ENCODE data around the gene NUDT8. TPM values are rescaled to one million over a fixed set of nuclear protein-coding genes. Genes with fewer than 3 reads are reported as not detected.

The NUDT8 gene
- total and polyA plus RNA-seq, 9 of the 15 experiments (the other 6 are each of a cell fraction or from before 2014, with no cell fraction given): 0.23 to 27.8 (median 5.0) TPM

DNA sequence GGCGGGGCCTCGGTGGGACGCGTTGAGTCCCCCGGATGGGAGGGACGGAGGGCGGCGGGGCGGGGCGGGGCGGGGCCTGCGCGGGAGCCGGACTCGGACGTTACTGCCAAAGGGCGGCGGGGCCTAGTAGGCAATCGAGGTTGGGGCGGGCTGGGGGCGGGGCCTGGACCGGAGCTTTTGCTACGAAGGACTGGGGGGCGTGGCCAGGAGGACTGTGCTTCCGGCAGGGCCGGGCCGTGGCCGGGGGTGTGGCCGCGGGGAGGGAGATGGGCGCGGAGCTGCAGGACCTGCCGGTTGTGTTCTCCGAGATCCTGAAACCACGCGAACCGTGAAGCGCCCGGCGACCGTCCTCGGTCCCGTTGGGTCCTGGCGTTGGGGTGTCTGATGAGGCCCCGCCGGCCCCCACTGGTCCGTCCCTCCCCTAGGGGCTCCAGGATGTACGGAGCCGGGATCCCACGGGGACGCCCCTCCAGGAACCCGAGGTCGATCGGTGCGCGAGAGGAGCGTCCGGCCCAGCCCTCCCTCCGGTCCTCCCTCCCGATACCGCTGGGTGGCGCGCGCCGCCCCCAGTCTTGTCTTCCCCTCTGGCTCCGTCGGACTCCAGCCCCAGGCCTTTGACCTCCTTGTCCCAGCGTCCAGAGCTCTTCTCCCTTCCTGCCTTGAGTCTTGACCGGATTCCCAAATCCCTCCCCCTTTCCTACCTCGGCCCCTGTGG is 648 bp upstream of the NUDT8 start (continued):
- TF ChIP-seq KAT7 (CRISPR knock-in tag; IDR thresholded peaks at IDR 0.05; ENCODE audit: borderline replicate concordance): 0 out of 2 replicates have a peak, but pooled peaks have one; percentile 83
- TF ChIP-seq, protein P1, sequence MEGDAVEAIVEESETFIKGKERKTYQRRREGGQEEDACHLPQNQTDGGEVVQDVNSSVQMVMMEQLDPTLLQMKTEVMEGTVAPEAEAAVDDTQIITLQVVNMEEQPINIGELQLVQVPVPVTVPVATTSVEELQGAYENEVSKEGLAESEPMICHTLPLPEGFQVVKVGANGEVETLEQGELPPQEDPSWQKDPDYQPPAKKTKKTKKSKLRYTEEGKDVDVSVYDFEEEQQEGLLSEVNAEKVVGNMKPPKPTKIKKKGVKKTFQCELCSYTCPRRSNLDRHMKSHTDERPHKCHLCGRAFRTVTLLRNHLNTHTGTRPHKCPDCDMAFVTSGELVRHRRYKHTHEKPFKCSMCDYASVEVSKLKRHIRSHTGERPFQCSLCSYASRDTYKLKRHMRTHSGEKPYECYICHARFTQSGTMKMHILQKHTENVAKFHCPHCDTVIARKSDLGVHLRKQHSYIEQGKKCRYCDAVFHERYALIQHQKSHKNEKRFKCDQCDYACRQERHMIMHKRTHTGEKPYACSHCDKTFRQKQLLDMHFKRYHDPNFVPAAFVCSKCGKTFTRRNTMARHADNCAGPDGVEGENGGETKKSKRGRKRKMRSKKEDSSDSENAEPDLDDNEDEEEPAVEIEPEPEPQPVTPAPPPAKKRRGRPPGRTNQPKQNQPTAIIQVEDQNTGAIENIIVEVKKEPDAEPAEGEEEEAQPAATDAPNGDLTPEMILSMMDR (IDR thresholded peaks at IDR 0.05 in 2 of 3, conservative IDR thresholded peaks at IDR 0.05 in 1 of 3; ENCODE audit: insufficient read depth in 2 of 3, low read depth in 1 of 3, low read length in 3 of 3): peak; percentile 90 to 91 (median 91)
- no peak for TF ChIP-seq DMBX1 (CRISPR knock-in tag; IDR thresholded peaks at IDR 0.05; ENCODE audit: borderline replicate concordance)
- TF ChIP-seq BRD9 (IDR thresholded peaks at IDR 0.05; ENCODE audit: low read depth, partially characterized antibody): no peak
- no peak for TF ChIP-seq FOS (IDR thresholded peaks at IDR 0.05; ENCODE audit: extremely low read depth, insufficient read length)
- no peak for TF ChIP-seq NCOA4 (IDR thresholded peaks at IDR 0.05; ENCODE audit: partially characterized antibody)
- TF ChIP-seq, protein P2, sequence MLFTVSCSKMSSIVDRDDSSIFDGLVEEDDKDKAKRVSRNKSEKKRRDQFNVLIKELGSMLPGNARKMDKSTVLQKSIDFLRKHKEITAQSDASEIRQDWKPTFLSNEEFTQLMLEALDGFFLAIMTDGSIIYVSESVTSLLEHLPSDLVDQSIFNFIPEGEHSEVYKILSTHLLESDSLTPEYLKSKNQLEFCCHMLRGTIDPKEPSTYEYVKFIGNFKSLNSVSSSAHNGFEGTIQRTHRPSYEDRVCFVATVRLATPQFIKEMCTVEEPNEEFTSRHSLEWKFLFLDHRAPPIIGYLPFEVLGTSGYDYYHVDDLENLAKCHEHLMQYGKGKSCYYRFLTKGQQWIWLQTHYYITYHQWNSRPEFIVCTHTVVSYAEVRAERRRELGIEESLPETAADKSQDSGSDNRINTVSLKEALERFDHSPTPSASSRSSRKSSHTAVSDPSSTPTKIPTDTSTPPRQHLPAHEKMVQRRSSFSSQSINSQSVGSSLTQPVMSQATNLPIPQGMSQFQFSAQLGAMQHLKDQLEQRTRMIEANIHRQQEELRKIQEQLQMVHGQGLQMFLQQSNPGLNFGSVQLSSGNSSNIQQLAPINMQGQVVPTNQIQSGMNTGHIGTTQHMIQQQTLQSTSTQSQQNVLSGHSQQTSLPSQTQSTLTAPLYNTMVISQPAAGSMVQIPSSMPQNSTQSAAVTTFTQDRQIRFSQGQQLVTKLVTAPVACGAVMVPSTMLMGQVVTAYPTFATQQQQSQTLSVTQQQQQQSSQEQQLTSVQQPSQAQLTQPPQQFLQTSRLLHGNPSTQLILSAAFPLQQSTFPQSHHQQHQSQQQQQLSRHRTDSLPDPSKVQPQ (CRISPR knock-in tag; IDR thresholded peaks at IDR 0.05; ENCODE audit: borderline replicate concordance): no peak
- no peak for TF ChIP-seq RHOXF2B (CRISPR knock-in tag; conservative IDR thresholded peaks at IDR 0.05)
- TF ChIP-seq JUND (IDR thresholded peaks at IDR 0.05; ENCODE audit: borderline replicate concordance, low read depth, low read length): no peak
- TF ChIP-seq JUND (tag; IDR thresholded peaks at IDR 0.05; ENCODE audit: borderline replicate concordance, low read depth, low read length): peak; percentile 34; the same call in 1 of the 3 replicates
- no peak for TF ChIP-seq MEF2D (tag; conservative IDR thresholded peaks at IDR 0.05; ENCODE audit: low read depth)
- TF ChIP-seq STAT5A (IDR thresholded peaks at IDR 0.05; ENCODE audit: borderline replicate concordance, low read length): no peak
- no peak for TF ChIP-seq SMAD3 (CRISPR knock-in tag; conservative IDR thresholded peaks at IDR 0.05)
- no peak for TF ChIP-seq NR3C1 (CRISPR knock-in tag; IDR thresholded peaks at IDR 0.05)
- TF ChIP-seq ZSCAN29 (IDR thresholded peaks at IDR 0.05): no peak
- TF ChIP-seq SAP30 (IDR thresholded peaks at IDR 0.05; ENCODE audit: borderline replicate concordance, insufficient read depth, low read depth, low read length, poor library complexity, severe bottlenecking): peak; percentile 86
- TF ChIP-seq, protein P3, sequence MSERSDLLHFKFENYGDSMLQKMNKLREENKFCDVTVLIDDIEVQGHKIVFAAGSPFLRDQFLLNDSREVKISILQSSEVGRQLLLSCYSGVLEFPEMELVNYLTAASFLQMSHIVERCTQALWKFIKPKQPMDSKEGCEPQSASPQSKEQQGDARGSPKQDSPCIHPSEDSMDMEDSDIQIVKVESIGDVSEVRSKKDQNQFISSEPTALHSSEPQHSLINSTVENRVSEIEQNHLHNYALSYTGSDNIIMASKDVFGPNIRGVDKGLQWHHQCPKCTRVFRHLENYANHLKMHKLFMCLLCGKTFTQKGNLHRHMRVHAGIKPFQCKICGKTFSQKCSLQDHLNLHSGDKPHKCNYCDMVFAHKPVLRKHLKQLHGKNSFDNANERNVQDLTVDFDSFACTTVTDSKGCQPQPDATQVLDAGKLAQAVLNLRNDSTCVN (CRISPR knock-in tag; IDR thresholded peaks at IDR 0.05): no peak
- TF ChIP-seq, protein P4, sequence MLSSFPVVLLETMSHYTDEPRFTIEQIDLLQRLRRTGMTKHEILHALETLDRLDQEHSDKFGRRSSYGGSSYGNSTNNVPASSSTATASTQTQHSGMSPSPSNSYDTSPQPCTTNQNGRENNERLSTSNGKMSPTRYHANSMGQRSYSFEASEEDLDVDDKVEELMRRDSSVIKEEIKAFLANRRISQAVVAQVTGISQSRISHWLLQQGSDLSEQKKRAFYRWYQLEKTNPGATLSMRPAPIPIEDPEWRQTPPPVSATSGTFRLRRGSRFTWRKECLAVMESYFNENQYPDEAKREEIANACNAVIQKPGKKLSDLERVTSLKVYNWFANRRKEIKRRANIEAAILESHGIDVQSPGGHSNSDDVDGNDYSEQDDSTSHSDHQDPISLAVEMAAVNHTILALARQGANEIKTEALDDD (IDR thresholded peaks at IDR 0.05): no peak
- TF ChIP-seq BMI1 (IDR thresholded peaks at IDR 0.05; ENCODE audit: low read length): no peak
- TF ChIP-seq TCF3 (CRISPR knock-in tag; IDR thresholded peaks at IDR 0.05): no peak
- TF ChIP-seq ELF1 (tag; IDR thresholded peaks at IDR 0.05): no peak; the same call in 1 of the 2 replicates

Data from K562 (cell line).